WI38 (cell line): ENCODE data around the gene AHRR.
"Not testable (repeated sequence)": the region's sequence is repeated elsewhere in the genome, so short reads cannot be mapped to it uniquely, and the experiment has no call there.

Experiments used
- H3K4me3 ChIP-seq: 2 replicates; pipeline ENCODE4 v1.5.1; 2011; ENCODE audit warnings: low read depth, mild to moderate bottlenecking, control low read depth, low read length
- TF ChIP-seq, protein P1 (sequence below): IDR thresholded peaks from 2 replicates; pipeline ENCODE4 v1.5.1; 2012; ENCODE audit warnings: low read depth, mild to moderate bottlenecking, control low read depth, low read length

The AHRR gene

GRCh38 chr5:366541-367357 is 45.2 kb downstream of the AHRR start:
- TF ChIP-seq, protein P1, sequence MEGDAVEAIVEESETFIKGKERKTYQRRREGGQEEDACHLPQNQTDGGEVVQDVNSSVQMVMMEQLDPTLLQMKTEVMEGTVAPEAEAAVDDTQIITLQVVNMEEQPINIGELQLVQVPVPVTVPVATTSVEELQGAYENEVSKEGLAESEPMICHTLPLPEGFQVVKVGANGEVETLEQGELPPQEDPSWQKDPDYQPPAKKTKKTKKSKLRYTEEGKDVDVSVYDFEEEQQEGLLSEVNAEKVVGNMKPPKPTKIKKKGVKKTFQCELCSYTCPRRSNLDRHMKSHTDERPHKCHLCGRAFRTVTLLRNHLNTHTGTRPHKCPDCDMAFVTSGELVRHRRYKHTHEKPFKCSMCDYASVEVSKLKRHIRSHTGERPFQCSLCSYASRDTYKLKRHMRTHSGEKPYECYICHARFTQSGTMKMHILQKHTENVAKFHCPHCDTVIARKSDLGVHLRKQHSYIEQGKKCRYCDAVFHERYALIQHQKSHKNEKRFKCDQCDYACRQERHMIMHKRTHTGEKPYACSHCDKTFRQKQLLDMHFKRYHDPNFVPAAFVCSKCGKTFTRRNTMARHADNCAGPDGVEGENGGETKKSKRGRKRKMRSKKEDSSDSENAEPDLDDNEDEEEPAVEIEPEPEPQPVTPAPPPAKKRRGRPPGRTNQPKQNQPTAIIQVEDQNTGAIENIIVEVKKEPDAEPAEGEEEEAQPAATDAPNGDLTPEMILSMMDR: no peak
- no peak overlapping the region for H3K4me3 ChIP-seq

DNA sequence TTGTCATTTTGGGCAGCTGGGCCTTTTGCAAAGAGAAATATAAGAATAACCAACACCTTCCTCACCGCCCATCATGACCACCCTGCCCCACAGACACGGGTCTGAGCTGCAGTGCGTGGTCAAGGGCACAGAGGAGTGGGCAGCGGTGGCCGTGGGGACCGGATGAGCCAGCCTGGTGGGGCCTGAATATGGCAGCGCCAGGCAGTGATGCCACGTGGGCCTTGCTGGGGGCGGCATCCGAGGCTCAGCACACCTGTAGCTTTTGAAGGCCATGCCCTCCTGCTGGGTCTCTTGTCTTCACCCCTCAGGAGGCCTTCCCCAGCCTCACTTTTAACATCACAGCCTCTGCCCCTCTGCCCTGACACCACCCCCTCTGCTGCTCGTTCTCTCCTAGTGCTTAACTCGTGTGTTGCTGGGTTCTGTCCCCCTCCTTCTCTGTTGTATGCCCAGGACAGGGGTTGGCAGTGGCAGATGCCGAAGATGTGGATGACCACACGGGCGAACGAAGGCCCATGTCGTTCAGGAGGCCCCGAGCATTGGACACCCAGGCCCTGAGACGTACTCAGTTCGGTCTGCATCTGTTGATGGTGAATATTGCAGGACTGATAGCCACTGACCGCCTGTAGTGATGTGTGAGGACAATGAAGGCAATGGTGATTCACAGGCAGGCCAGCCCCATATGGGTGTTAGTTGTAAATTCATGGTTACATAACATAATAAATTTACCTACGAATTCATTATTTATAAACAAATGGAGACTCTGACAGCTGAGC is 46.0 kb downstream of the AHRR start:
- TF ChIP-seq, protein P1: no peak
- H3K4me3 ChIP-seq: no peak overlapping the region; the same call in 1 of the 2 replicates

DNA sequence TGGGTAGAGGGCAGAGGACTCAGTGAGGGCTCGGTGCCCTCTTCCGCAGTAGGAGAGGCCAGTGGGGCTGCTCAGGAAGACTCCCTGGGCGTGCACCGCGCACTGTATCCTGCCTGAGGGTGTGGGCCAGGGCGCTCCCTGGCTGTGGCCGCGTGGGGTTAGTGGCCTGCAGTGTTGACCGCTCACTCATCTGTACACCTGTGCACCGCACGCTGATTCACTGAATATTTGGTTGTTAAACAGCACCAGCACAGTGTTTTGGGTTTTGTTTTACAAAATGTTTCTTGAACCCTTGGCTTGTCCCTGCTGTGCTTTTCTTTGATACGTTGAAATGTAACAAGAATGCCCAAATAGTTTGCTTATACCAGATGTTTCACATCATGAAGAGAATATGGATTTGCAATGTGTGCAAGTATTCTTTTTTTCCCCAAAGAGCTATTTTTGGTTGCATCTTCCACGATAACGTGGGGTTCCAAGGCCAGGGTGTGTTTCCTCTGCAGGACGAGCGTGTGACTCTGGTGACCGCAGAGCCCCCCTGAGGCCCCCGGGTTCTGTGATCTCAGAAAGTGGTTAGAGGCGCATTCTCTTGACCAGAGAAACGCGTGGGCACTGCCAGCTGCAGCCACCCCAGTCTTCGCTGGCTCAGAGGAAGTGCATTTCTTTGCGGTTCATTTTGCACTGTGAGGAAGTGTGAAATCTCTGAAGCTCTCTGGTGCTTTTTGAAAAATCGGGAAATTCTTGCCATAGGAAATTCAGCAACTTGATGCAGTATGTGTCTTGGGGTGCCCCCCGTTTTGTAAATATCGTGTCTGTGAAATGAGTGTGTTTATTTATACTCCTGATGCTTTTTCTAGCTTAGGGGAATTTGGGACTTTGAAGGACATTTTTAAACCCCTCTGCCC is 46.9 kb downstream of the AHRR start:
- TF ChIP-seq, protein P1: no peak
- H3K4me3 ChIP-seq: no peak overlapping the region; the same call in 1 of the 2 replicates

GRCh38 chr5:369151-369868 is 47.8 kb downstream of the AHRR start:
- no peak overlapping the region for H3K4me3 ChIP-seq
- TF ChIP-seq, protein P1: no peak

DNA sequence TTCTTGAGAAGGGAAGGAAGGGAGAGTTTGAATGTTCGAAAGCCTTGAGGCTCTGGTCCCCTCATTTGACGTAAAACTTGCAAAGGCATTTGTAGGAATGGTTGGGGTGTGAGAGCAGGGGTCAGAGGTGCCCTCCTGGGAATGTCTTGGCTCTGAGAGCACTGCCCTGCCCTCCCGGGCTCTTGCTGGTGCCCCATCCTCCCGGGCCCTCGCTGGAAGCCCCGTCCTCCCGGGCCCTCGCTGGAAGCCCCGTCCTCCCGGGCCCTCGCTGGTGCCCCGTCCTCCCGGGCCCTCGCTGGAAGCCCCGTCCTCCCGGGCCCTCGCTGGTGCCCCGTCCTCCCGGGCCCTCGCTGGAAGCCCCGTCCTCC is 48.3 kb downstream of the AHRR start:
- H3K4me3 ChIP-seq: not testable (repeated sequence)

- TF ChIP-seq, protein P1: no peak
- no peak overlapping the region for H3K4me3 ChIP-seq
Observed at GRCh38 chr5:370311-370958, 48.9 kb downstream of the AHRR start.
